ENCODE data around the gene PRKAB1.

PRKAB1 gene

DNA sequence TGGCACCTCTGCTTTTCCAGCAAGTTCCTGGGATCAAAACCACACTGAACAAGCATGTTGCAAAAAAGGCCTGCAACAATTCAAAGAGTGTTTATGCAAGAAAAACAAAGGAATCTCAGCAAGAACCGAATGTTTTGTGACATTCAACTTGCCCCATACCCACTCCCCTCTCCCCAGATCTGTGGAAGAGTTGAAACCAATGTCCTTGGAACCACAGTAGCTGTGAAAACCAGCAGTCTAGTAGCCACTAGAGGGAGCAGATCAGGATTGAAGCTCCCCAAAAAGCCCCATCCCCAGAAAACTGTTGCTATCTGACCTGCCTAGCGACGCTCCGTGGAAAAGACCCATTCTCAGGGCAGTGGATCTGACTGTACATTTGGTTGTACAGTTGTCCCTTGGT, 27.1 kb downstream of the PRKAB1 start:
- Histone ChIP-seq H3K4me1 (ENCODE audit: insufficient read depth, poor library complexity, severe bottlenecking) (peaks cover 19% of the 10 kb centered on the region), H3K36me3 (ENCODE audit: low read depth) (peaks cover 19% of the 10 kb centered on the region), H3K9me3 (ENCODE audit: severe bottlenecking) (no peaks in the 10 kb centered on the region), H3K4me3 (ENCODE audit: severe bottlenecking) (no peak overlapping the region), H3K27ac (ENCODE audit: poor library complexity, severe bottlenecking) (no peak overlapping the region), H3K27me3 (ENCODE audit: insufficient read depth, poor library complexity, severe bottlenecking) (no peaks in the 10 kb centered on the region)
- ATAC-seq (ENCODE audit: low read depth) (no peak), DNase-seq (ENCODE audit: low spot score) (no peak)
- TF ChIP-seq, protein P1, sequence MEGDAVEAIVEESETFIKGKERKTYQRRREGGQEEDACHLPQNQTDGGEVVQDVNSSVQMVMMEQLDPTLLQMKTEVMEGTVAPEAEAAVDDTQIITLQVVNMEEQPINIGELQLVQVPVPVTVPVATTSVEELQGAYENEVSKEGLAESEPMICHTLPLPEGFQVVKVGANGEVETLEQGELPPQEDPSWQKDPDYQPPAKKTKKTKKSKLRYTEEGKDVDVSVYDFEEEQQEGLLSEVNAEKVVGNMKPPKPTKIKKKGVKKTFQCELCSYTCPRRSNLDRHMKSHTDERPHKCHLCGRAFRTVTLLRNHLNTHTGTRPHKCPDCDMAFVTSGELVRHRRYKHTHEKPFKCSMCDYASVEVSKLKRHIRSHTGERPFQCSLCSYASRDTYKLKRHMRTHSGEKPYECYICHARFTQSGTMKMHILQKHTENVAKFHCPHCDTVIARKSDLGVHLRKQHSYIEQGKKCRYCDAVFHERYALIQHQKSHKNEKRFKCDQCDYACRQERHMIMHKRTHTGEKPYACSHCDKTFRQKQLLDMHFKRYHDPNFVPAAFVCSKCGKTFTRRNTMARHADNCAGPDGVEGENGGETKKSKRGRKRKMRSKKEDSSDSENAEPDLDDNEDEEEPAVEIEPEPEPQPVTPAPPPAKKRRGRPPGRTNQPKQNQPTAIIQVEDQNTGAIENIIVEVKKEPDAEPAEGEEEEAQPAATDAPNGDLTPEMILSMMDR (IDR thresholded peaks at IDR 0.05; ENCODE audit: poor library complexity, severe bottlenecking), result peak; percentile 55

DNA sequence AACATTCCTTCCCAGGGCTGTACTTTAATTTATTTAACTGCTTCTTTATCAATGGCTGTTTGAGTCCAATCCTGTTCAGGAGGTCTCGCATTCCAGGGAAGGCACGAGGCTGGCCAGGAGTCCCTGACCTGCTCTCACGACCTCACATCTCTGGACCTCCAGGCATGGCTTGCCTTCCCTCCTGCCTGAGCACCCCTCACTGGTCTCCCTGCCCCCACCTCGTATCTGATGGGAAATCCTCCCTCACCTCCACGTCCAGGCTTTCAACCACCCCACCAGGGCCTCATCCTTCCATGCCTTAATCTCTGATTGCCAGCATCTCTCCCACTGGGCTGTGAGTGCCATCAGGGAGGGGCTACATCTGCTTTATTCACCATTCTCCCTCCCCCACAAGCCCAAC, 29.0 kb downstream of the PRKAB1 start:
- Histone ChIP-seq H3K4me3 (ENCODE audit: severe bottlenecking) (no peak overlapping the region), H3K27me3 (ENCODE audit: insufficient read depth, poor library complexity, severe bottlenecking) (no peaks in the 10 kb centered on the region), H3K36me3 (ENCODE audit: low read depth) (peaks cover 16% of the 10 kb centered on the region), H3K9me3 (ENCODE audit: severe bottlenecking) (no peaks in the 10 kb centered on the region), H3K27ac (ENCODE audit: poor library complexity, severe bottlenecking) (no peak overlapping the region), H3K4me1 (ENCODE audit: insufficient read depth, poor library complexity, severe bottlenecking) (peaks cover 19% of the 10 kb centered on the region)
- ATAC-seq (ENCODE audit: low read depth) (no peak), DNase-seq (ENCODE audit: low spot score) (no peak)
- TF ChIP-seq, protein P1 (IDR thresholded peaks at IDR 0.05; ENCODE audit: poor library complexity, severe bottlenecking), result no peak

DNA sequence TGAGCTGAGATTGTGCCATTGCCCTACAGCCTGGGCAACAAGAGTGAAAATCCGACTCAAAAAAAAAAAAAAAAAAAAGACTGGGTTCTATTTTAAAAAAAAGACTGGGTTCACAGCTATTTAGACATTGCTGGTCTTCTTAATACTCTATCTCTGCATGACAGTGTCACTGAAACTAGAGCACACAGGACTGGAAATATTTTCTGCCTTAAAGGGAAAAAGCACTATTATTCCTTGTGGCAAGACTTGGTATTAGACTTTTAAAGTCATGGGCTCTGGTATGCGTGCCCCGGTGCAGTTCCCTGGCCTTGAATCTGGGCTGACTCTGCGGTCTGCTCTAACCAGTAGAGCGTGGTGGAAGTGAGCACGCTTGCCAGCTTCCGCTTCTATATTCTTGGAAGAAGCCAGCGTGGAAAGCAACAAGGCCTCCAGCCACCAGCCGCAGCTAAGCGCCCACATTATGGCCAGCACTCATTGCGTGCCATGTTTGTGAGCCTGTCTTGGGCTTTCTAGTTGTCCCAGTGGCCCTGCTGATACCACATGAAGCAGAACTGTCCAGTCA, 31.3 kb downstream of the PRKAB1 start:
- TF ChIP-seq, protein P1 (IDR thresholded peaks at IDR 0.05; ENCODE audit: poor library complexity, severe bottlenecking), result no peak
- no peaks in the 10 kb centered on the region for H3K9me3 ChIP-seq (ENCODE audit: severe bottlenecking)
- no peak for ATAC-seq (ENCODE audit: low read depth)
- no peaks in the 10 kb centered on the region for H3K4me1 ChIP-seq (ENCODE audit: insufficient read depth, poor library complexity, severe bottlenecking)
- no peaks in the 10 kb centered on the region for H3K27me3 ChIP-seq (ENCODE audit: insufficient read depth, poor library complexity, severe bottlenecking)
- no peak for DNase-seq (ENCODE audit: low spot score)
- H3K4me3 ChIP-seq (ENCODE audit: severe bottlenecking), result no peak overlapping the region
- H3K27ac ChIP-seq (ENCODE audit: poor library complexity, severe bottlenecking), result no peak overlapping the region
- H3K36me3 ChIP-seq (ENCODE audit: low read depth), result peaks cover 10% of the 10 kb centered on the region; the same call in 1 of the 2 replicates

DNA sequence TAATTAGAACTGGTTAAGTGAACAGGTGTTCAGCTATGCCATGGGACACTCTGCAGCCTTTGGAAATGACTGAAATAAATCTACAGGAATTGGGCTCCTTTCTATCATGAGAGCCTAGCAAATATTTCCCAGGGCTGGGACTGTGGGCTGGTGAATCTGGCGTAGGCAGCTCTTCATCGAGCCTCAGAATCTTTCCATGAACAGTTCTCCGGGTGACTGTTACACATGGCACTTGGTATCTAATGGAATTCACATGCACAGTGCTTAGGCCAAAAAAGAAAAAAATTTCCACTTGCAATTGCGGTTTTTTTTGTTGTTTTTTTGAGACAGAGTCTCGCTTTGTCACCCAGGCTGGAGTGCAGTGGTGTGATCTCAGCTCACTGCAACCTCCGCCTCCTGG, 32.1 kb downstream of the PRKAB1 start:
- ATAC-seq (ENCODE audit: low read depth) (no peak), DNase-seq (ENCODE audit: low spot score) (no peak)
- TF ChIP-seq, protein P1 (IDR thresholded peaks at IDR 0.05; ENCODE audit: poor library complexity, severe bottlenecking), result no peak
- Histone ChIP-seq H3K36me3 (ENCODE audit: low read depth) (peaks cover 10% of the 10 kb centered on the region; the same call in 1 of the 2 replicates), H3K27me3 (ENCODE audit: insufficient read depth, poor library complexity, severe bottlenecking) (no peaks in the 10 kb centered on the region), H3K27ac (ENCODE audit: poor library complexity, severe bottlenecking) (no peak overlapping the region), H3K9me3 (ENCODE audit: severe bottlenecking) (no peaks in the 10 kb centered on the region), H3K4me3 (ENCODE audit: severe bottlenecking) (no peak overlapping the region), H3K4me1 (ENCODE audit: insufficient read depth, poor library complexity, severe bottlenecking) (no peaks in the 10 kb centered on the region)

DNA sequence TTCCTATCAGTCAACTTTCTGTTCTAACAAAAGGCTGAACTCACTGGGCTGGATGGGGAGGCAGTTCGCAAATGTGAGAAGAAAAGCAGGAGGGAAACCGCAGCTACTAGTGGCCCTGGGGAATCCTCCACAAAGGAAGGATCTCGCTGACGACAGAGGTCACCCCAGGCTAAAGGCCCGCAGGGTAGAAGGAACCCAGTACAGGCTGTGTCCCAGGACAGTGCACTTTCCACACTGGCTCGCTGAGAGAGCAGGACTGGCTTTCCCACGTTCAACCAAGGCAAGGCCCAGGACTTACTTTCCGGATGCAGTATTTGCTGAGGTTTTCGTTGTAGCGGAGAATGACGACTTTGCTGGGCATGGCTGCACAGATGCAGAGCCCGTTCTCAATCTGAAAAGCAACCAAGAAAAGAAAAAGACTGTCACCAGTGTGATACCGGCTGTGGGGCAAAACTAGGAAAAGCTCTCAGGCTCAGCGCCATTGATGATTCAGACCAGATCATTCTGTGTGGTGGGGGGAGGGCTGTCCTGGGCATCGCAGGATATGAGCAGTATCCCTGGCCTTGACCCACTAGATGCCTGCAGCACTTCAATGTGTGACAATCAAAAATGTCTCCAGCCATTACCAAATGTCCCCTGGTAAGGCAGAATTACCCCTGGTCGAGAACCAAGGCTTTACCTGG, 36.3 kb downstream of the PRKAB1 start:
- Histone ChIP-seq H3K27ac (ENCODE audit: poor library complexity, severe bottlenecking) (no peak overlapping the region), H3K9me3 (ENCODE audit: severe bottlenecking) (no peaks in the 10 kb centered on the region), H3K4me3 (ENCODE audit: severe bottlenecking) (no peak overlapping the region), H3K4me1 (ENCODE audit: insufficient read depth, poor library complexity, severe bottlenecking) (no peaks in the 10 kb centered on the region), H3K27me3 (ENCODE audit: insufficient read depth, poor library complexity, severe bottlenecking) (no peaks in the 10 kb centered on the region), H3K36me3 (ENCODE audit: low read depth) (peaks cover 35% of the 10 kb centered on the region)
- DNase-seq (ENCODE audit: low spot score) (no peak), ATAC-seq (ENCODE audit: low read depth) (no peak)
- TF ChIP-seq, protein P1 (IDR thresholded peaks at IDR 0.05; ENCODE audit: poor library complexity, severe bottlenecking), result no peak

All from RWPE2 (cell line).